ENCODE data around the gene CEP152.

The CEP152 gene

DNA sequence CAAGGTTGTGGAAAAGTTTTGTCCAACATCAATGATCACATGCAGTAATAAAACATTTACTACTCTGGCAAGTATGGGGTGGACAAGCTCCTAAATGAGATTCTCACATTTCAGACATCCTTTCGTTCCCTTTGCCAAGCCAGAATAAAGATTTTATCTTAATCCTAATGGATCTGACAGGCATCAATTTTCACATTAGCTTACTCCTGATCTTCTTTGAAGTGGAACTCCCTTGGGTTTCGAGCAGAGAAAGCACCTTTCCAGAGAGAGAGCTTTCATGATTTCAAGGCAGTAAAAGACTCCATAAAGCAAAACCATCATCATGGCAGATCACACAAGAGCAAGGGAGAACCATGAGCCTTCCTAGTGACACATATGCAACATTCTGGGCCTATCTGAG lies 39.8 kb upstream of the CEP152 start:
- TF ChIP-seq CTCF (IDR thresholded peaks at IDR 0.05; ENCODE audit: low read depth, low read length): no peak
- H3K4me3 ChIP-seq (ENCODE audit: low read depth, low read length): no peak overlapping the region

- no peak for TF ChIP-seq CTCF (IDR thresholded peaks at IDR 0.05; ENCODE audit: low read depth, low read length)
- no peak overlapping the region for H3K4me3 ChIP-seq (ENCODE audit: low read depth, low read length)
These were observed 34.3 kb upstream of the CEP152 start for GRCh38 chr15:48845123-48845522.

GRCh38 chr15:48842501-48842900 lies 31.6 kb upstream of the CEP152 start:
- no peak overlapping the region for H3K4me3 ChIP-seq (ENCODE audit: low read depth, low read length)
- TF ChIP-seq CTCF (IDR thresholded peaks at IDR 0.05; ENCODE audit: low read depth, low read length): no peak

DNA sequence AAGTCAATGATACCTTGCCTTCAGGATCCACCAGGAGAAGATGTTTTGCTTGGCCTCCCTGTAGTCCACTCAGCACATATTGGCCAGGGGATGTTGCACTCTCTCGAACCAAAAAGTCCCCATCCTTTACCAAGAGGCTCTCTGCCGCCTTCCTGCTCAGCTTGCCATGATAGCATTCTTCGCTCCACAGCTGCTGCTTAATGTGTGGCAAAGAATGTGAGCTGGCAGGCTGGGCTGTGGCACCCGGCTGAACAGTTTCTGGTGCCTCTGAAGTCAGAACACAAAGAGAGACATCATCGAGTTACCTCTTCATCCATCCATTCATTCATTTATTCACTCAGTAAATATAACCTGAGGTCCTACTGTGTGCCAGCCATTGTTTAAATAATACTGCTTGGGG lies 23.9 kb upstream of the CEP152 start:
- no peak overlapping the region for H3K4me3 ChIP-seq (ENCODE audit: low read depth, low read length)
- no peak for TF ChIP-seq CTCF (IDR thresholded peaks at IDR 0.05; ENCODE audit: low read depth, low read length)

DNA sequence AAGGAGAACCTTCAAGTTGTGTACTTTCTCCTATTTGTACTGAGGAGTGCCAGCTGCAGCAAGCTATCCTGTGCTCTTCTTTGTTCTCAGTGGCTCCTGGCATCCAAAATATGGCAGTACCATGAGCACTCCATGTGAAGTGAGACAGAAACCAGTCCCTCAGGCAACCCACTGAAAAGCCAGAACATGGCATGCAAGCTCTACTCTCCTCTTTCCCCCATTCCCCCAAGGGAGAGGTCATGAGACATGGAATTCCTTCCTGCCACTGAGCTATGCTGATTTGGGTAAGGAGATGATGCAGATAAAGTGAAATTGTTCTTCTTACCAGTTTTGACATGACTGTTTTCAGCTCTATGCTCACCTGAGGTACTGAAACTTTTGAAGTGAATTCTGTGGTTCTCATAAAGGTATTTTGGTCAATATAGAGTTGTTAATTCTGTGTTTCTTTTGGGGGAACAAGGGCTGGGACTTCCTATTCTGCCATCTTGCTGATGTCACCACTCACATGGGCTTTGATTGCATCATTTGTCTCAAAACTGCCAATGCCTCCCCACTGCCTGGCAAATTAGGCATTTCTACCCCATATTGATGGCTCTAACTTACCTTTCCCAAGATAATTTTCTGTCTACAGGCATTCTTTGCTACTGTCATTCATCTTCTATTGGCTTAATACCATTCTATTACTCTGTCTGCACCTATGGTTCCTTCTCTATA lies 22.8 kb upstream of the CEP152 start:
- TF ChIP-seq CTCF (IDR thresholded peaks at IDR 0.05; ENCODE audit: low read depth, low read length): no peak
- no peak overlapping the region for H3K4me3 ChIP-seq (ENCODE audit: low read depth, low read length)

DNA sequence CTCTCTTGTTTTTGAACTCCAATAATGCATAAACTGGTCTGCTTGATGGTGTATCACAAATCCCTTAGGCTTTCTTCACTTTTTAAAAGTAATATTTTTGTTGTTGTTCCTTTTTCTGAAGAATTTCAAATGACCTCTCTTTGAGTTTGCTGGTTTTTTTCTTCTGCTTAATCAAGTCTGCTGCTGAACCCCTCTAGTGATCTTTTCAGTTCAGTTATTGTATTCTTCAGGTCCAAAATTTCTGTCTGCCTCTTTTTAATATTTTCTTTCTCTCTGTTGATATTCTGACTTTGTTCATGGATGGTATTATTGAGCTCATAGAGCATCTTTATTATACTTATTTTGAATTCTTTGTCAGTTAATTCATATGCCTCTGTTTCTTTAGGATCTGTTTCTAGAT lies 21.8 kb upstream of the CEP152 start:
- TF ChIP-seq CTCF (IDR thresholded peaks at IDR 0.05; ENCODE audit: low read depth, low read length): no peak
- no peak overlapping the region for H3K4me3 ChIP-seq (ENCODE audit: low read depth, low read length)

DNA sequence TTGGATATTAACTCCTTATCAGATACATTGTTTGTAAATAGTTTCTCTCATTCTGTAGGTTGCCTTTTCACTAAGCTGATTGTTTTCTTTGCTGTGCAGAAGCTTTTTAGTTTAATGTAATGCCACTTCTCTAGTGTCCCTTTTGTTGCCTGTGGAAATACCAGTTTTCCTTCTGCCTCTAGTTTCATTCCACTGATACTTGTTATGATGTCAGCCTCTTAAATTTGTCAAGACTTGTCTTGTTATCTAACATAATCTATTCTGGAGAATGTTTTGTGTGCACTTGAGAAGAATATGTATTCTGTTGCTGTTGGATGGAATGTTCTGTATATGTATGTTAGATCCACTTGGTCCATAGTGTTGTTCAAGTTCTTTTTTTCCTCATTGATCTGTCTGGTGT lies 18.0 kb upstream of the CEP152 start:
- no peak overlapping the region for H3K4me3 ChIP-seq (ENCODE audit: low read depth, low read length)
- no peak for TF ChIP-seq CTCF (IDR thresholded peaks at IDR 0.05; ENCODE audit: low read depth, low read length)

Data from WI38 (cell line).